IMR-90 (cell line): ENCODE data around the gene SUCLA2. TPM values are rescaled to one million over a fixed set of nuclear protein-coding genes. Genes with fewer than 3 reads are reported as not detected.

Experiments
- ATAC-seq: fragments of 200-7000 bp; cut with Tn5 transposase; 2 replicates; pipeline ENCODE4 v1.9.1; 2020; ENCODE audit warnings: low read depth, mild to moderate bottlenecking, moderate library complexity
- BruUV-seq: library from RNA; stranded (reverse); fragments of 400-500 nt; replicated peaks from 2 replicates; lab custom pipeline; 2021; lab: Mats Ljungman, UMichigan
- CTCF ChIA-PET: fragments of 300-600 bp; formaldehyde crosslinking; extraction: SDS; loops from one replicate; lab custom pipeline; 2021; ENCODE audit warnings: antibody characterized with exemption; lab: Yijun Ruan, JAX
- POLR2A ChIA-PET: fragments of 300-600 bp; sonication (Branson Sonifier 250); formaldehyde crosslinking; loops from one replicate; lab custom pipeline; 2022; ENCODE audit warnings: antibody characterized with exemption; ENCODE audit not compliant: unreplicated experiment; lab: Charles Lee
- DNase-seq: peaks from one replicate; pipeline ENCODE4 v3.0.0; 2013
- H2AFZ ChIP-seq: replicated peaks from 2 replicates; pipeline ENCODE3; 2013; ENCODE audit warnings: low read length, mild to moderate bottlenecking; ENCODE audit not compliant: poor library complexity
- H2AK5ac ChIP-seq: 2 replicates; pipeline ENCODE4 v1.6.1; 2013; ENCODE audit warnings: low read depth, low read length, inconsistent platforms
- H2AK9ac ChIP-seq: replicated peaks from 2 replicates; pipeline ENCODE3; 2013; ENCODE audit warnings: mild to moderate bottlenecking, low read depth, low read length, moderate library complexity; ENCODE audit not compliant: poor library complexity
- H2BK120ac ChIP-seq: 2 replicates; pipeline ENCODE4 v1.6.1; 2013; ENCODE audit warnings: low read depth, low read length, inconsistent platforms
- H2BK15ac ChIP-seq: 3 replicates; pipeline ENCODE4 v1.6.1; 2013; ENCODE audit warnings: low read depth, low read length, inconsistent platforms
- H2BK20ac ChIP-seq: 2 replicates; pipeline ENCODE4 v1.6.1; 2013; ENCODE audit warnings: low read depth, mild to moderate bottlenecking, inconsistent platforms, low read length, moderate library complexity
- H2BK5ac ChIP-seq: 2 replicates; pipeline ENCODE4 v1.6.1; 2013; ENCODE audit warnings: mild to moderate bottlenecking, low read depth, low read length, inconsistent platforms; ENCODE audit not compliant: poor library complexity, severe bottlenecking
- H3K14ac ChIP-seq: replicated peaks from 2 replicates; pipeline ENCODE4 v1.6.1; 2013; ENCODE audit warnings: low read depth, low read length, inconsistent platforms
- H3K18ac ChIP-seq: 2 replicates; pipeline ENCODE4 v1.6.1; 2013; ENCODE audit warnings: low read depth, low read length, control low read depth
- H3K23ac ChIP-seq: 2 replicates; pipeline ENCODE4 v1.6.1; 2013; ENCODE audit warnings: low read depth, low read length, inconsistent platforms
- H3K27ac ChIP-seq: 2 replicates; pipeline ENCODE4 v1.5.1; 2013; ENCODE audit warnings: mild to moderate bottlenecking, control low read depth, low read length; ENCODE audit not compliant: insufficient read depth
- H3K27me3 ChIP-seq: 2 replicates; pipeline ENCODE4 v1.6.1; 2013; ENCODE audit warnings: low read length; ENCODE audit not compliant: control insufficient read depth, insufficient read depth
- H3K36me3 ChIP-seq: 2 replicates; pipeline ENCODE4 v1.6.1; 2013; ENCODE audit warnings: low read length, mixed read lengths; ENCODE audit not compliant: control insufficient read depth, insufficient read depth
- H3K4ac ChIP-seq: 2 replicates; pipeline ENCODE4 v1.6.1; 2013; ENCODE audit warnings: low read depth, low read length, inconsistent platforms
- H3K4me1 ChIP-seq: 2 replicates; pipeline ENCODE4 v1.6.1; 2013; ENCODE audit warnings: low read length, mixed read lengths; ENCODE audit not compliant: control insufficient read depth, insufficient read depth
- H3K4me2 ChIP-seq: 2 replicates; pipeline ENCODE4 v1.6.1; 2013; ENCODE audit warnings: low read depth, mild to moderate bottlenecking, control low read depth, low read length, moderate library complexity
- H3K4me3 ChIP-seq: 2 replicates; pipeline ENCODE4 v1.5.1; 2013; ENCODE audit warnings: low read depth, mild to moderate bottlenecking, control low read depth, low read length, moderate library complexity; ENCODE audit not compliant: insufficient read depth
- H3K56ac ChIP-seq: 2 replicates; pipeline ENCODE4 v1.6.1; 2013; ENCODE audit warnings: low read length, inconsistent platforms; ENCODE audit not compliant: insufficient read depth; ENCODE audit errors: extremely low read depth
- H3K79me1 ChIP-seq, 2 experiments: 2 replicates each; pipeline ENCODE4 v1.6.1; 2013; ENCODE audit warnings: low read length in 2 of 2, inconsistent platforms in 1 of 2, low read depth in 1 of 2
- H3K9ac ChIP-seq: 2 replicates; pipeline ENCODE4 v1.6.1; 2013; ENCODE audit warnings: low read depth, low read length, control low read depth
- H3K9me1 ChIP-seq: 2 replicates; pipeline ENCODE4 v1.6.1; 2013; ENCODE audit warnings: low read length, inconsistent platforms; ENCODE audit not compliant: insufficient read depth
- H3K9me3 ChIP-seq: 2 replicates; pipeline ENCODE4 v1.6.1; 2013; ENCODE audit warnings: low read length; ENCODE audit not compliant: control insufficient read depth, insufficient read depth
- H4K20me1 ChIP-seq: 2 replicates; pipeline ENCODE4 v1.6.1; 2013; ENCODE audit warnings: low read length, inconsistent platforms; ENCODE audit not compliant: insufficient read depth
- H4K5ac ChIP-seq: 2 replicates; pipeline ENCODE4 v1.6.1; 2013; ENCODE audit warnings: mild to moderate bottlenecking, low read depth, low read length, control low read depth
- H4K8ac ChIP-seq, 2 experiments: 2 replicates each; pipeline ENCODE4 v1.6.1; 2013; ENCODE audit warnings: low read depth in 2 of 2, low read length in 2 of 2, control low read depth in 1 of 2, inconsistent platforms in 1 of 2
- H4K91ac ChIP-seq: 2 replicates; pipeline ENCODE4 v1.6.1; 2013; ENCODE audit warnings: low read depth, low read length, inconsistent platforms; ENCODE audit not compliant: insufficient read depth
- MAFK ChIP-seq: IDR thresholded peaks from 2 replicates; pipeline ENCODE4 v1.6.1; 2012; ENCODE audit warnings: low read depth, low read length, improper control_type of control experiment
- MAZ ChIP-seq: IDR thresholded peaks from 2 replicates; pipeline ENCODE4 v1.6.1; 2012; ENCODE audit warnings: low read depth, mild to moderate bottlenecking, low read length, improper control_type of control experiment, moderate library complexity, borderline replicate concordance
- NFE2L2 ChIP-seq: fragments of 150-350 bp; IDR thresholded peaks from 2 replicates; pipeline ENCODE4 v1.6.1; 2016; ENCODE audit warnings: low read depth, mild to moderate bottlenecking, low read length
- POLR2A ChIP-seq: IDR thresholded peaks from 2 replicates; pipeline ENCODE4 v1.6.1; 2012; ENCODE audit warnings: mild to moderate bottlenecking, low read depth, low read length
- RCOR1 ChIP-seq: IDR thresholded peaks from 2 replicates; pipeline ENCODE4 v1.6.1; 2012; ENCODE audit warnings: mild to moderate bottlenecking, low read length, improper control_type of control experiment; ENCODE audit not compliant: insufficient replicate concordance
- WGBS, 2 experiments: methylation state at CpG; one replicate each; pipeline versions ENCODE4 v1.1.5 to v1.1.7; 2013; ENCODE audit warnings: missing lambda C conversion rate in 2 of 2; ENCODE audit not compliant: insufficient read length in 1 of 2; ENCODE audit errors: extremely low coverage in 2 of 2; 5-methylcytosine and 5-hydroxymethylcytosine counted together
- dilution Hi-C: fragments of 300-500 bp; cut with HindIII; formaldehyde crosslinking; loops from one replicate; pipeline ENCODE4 v1.14.3; 2018; ENCODE audit warnings: low sequenced_read_pairs; ENCODE audit not compliant: unreplicated experiment
- in situ Hi-C: fragments of 300-500 bp; cut with MboI; formaldehyde crosslinking; loops from 3 replicates; pipeline ENCODE4 v1.14.3; 2019; ENCODE audit warnings: low sequenced_read_pairs, inconsistent platforms, mixed read lengths
- intact Hi-C: fragments of 100-400 bp; cut with micrococcal nuclease; formaldehyde crosslinking; loops from 2 replicates; pipeline ENCODE4 v1.10.0; 2022
- polyA plus RNA-seq, 3 experiments: library from polyadenylated mRNA; depleted of rRNA; stranded (reverse); fragments of >200 nt; gene quantifications; 2 replicates each; pipeline ENCODE4 v1.2.3, GENCODE V29; 2012; ENCODE audit warnings: low replicate concordance in 1 of 3
- total RNA-seq: library from RNA; depleted of rRNA; stranded (reverse); fragments of >200 nt; gene quantifications from 2 replicates; pipeline ENCODE4 v1.2.3, GENCODE V29; 2012
- TF ChIP-seq, protein P1 (sequence below): conservative IDR thresholded peaks from 2 replicates; pipeline ENCODE4 v1.5.1; 2012; ENCODE audit warnings: mild to moderate bottlenecking, low read depth, low read length, improper control_type of control experiment

Gene SUCLA2
- total and polyA plus RNA-seq, 2 of the 4 experiments (the other 2 are of a cell fraction), result 31.5 to 36.1 TPM

DNA sequence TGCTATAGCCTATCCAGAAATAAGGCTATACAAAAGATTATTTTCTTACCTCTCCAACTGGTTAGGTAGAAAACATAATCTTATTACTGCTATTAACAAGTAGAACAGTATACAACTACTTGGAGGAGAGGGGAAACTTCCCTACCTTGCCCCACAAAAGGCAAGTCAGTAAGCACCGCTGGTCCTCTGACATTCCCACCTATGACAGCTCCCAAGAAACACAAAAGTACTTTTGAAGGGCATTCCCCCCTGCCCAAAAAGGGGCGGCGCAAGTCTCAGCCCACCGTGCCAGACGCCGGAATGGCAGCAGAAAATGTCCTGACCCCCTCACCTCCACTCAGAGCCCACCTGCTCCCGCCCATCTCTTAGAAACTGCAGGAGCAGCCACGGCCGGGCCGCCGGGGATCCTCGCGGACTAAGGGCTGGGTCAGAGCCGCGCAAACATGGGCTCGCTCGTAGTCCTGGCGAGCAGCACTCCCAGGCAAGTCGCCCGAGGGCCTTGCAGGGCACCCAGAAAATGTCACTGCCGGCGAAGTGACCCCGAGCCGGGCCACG, 437 bp downstream of the SUCLA2 start:
- WGBS, 2 experiments, result 0% methylated on average over 4 of the region's 25 CpGs; no CpG with 5 or more reads in 1 of the 2 experiments
- H2AK9ac ChIP-seq, result peak overlapping the region; percentile 78
- 0 out of 2 replicates have a peak overlapping the region, but pooled peaks have one; percentile 33 for H2BK120ac ChIP-seq
- DNase-seq, result peak; percentile 2
- peak overlapping the region; percentile 92 for H3K14ac ChIP-seq
- peak overlapping the region; percentile 81 for H4K91ac ChIP-seq
- no TSS peak for BruUV-seq
- POLR2A ChIA-PET, result interaction anchor here (0.6 kb wide), 1 partner anchor 55 kb away, joined by 7 read pairs; no protein-coding TSS in a partner anchor
- H3K23ac ChIP-seq, result peak overlapping the region; percentile 57
- H2AK5ac ChIP-seq, result peak overlapping the region; percentile 33; the same call in 1 of the 2 replicates
- H3K79me1 ChIP-seq, result peaks cover 10 to 32% of the 10 kb centered on the region in 2 experiments
- dilution Hi-C loops (no loop called here), intact Hi-C loops (no loop called here), in situ Hi-C loops (no loop called here)
- 0 out of 2 replicates have a peak, but pooled peaks cover 7% of the 10 kb centered on the region for H3K9me1 ChIP-seq
- no peaks in the 10 kb centered on the region for H3K27me3 ChIP-seq
- peaks cover 2% of the 10 kb centered on the region; the same call in 1 of the 2 replicates for H3K36me3 ChIP-seq
- peak overlapping the region; percentile 89 for H3K4ac ChIP-seq
- H3K9ac ChIP-seq, result peak overlapping the region; percentile 90
- TF ChIP-seq, protein P1, sequence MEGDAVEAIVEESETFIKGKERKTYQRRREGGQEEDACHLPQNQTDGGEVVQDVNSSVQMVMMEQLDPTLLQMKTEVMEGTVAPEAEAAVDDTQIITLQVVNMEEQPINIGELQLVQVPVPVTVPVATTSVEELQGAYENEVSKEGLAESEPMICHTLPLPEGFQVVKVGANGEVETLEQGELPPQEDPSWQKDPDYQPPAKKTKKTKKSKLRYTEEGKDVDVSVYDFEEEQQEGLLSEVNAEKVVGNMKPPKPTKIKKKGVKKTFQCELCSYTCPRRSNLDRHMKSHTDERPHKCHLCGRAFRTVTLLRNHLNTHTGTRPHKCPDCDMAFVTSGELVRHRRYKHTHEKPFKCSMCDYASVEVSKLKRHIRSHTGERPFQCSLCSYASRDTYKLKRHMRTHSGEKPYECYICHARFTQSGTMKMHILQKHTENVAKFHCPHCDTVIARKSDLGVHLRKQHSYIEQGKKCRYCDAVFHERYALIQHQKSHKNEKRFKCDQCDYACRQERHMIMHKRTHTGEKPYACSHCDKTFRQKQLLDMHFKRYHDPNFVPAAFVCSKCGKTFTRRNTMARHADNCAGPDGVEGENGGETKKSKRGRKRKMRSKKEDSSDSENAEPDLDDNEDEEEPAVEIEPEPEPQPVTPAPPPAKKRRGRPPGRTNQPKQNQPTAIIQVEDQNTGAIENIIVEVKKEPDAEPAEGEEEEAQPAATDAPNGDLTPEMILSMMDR, result no peak
- TF ChIP-seq MAFK, result no peak
- no peak for TF ChIP-seq MAZ
- TF ChIP-seq RCOR1, result no peak
- TF ChIP-seq POLR2A, result no peak
- no peak for TF ChIP-seq NFE2L2
- H3K9me3 ChIP-seq, result no peaks in the 10 kb centered on the region
- H3K4me2 ChIP-seq, result peak overlapping the region; percentile 94
- peak; percentile 53 for ATAC-seq
- peak overlapping the region; percentile 49 to 89 for H4K8ac ChIP-seq
- peaks cover 3% of the 10 kb centered on the region; the same call in 1 of the 2 replicates for H4K20me1 ChIP-seq
- H2BK20ac ChIP-seq, result no peak overlapping the region
- H2AFZ ChIP-seq, result peak overlapping the region; percentile 95
- H2BK5ac ChIP-seq, result peak overlapping the region; percentile 59
- H2BK15ac ChIP-seq, result no peak overlapping the region
- H3K56ac ChIP-seq, result peak overlapping the region; percentile 59
- H3K4me1 ChIP-seq, result peaks cover 3% of the 10 kb centered on the region; the same call in 1 of the 2 replicates
- H3K4me3 ChIP-seq, result peak overlapping the region; percentile 84
- H3K18ac ChIP-seq, result no peak overlapping the region; the same call in 1 of the 2 replicates
- CTCF ChIA-PET, result interaction anchor here (0.8 kb wide), 1 partner anchor 12 kb away, joined by 6 read pairs; no protein-coding TSS in a partner anchor
- H4K5ac ChIP-seq, result peak overlapping the region; percentile 83
- H3K27ac ChIP-seq, result peak overlapping the region; percentile 83
